K562 (cell line): ENCODE data around the gene DGUOK. TPM values are rescaled to one million over a fixed set of nuclear protein-coding genes. Genes with fewer than 3 reads are reported as not detected.

Source experiments
- ATAC-seq: fragments of 200-7000 bp; cut with Tn5 transposase; 3 replicates; pipeline ENCODE4 v1.9.1; 2020; ENCODE audit warnings: moderate library complexity
- BruUV-seq: library from RNA; stranded (reverse); fragments of 400-500 nt; replicated peaks from 2 replicates; lab custom pipeline; 2021; lab: Mats Ljungman, UMichigan
- CTCF ChIA-PET: fragments of 300-600 bp; formaldehyde crosslinking; extraction: SDS; loops from one replicate; lab custom pipeline; 2021; ENCODE audit warnings: low intra/inter-chr PET ratio; lab: Yijun Ruan, JAX
- POLR2A ChIA-PET: fragments of 300-600, 350-650 bp; sonication (Branson Sonifier 250); formaldehyde crosslinking; extraction: SDS; loops from one replicate; lab custom pipeline; 2021; ENCODE audit warnings: antibody characterized with exemption, inconsistent platforms; lab: Yijun Ruan, JAX
- DNase-seq, 4 experiments: peaks; one replicate each; pipeline versions ENCODE4 v3.0.0 to v3.0.0-alpha.2; 2011 to 2018; ENCODE audit warnings: low spot score in 3 of 4, mixed read lengths in 3 of 4; ENCODE audit errors: extremely low read depth in 1 of 4
- FAIRE-seq: peaks from 2 replicates; lab custom pipeline; 2011; peaks lifted over from hg19 to GRCh38; lab: Jason Lieb, UNC
- H2AFZ ChIP-seq: 2 replicates; pipeline ENCODE4 v1.6.0; 2011; ENCODE audit warnings: low read depth, low read length, control low read depth, inconsistent platforms
- H3K27ac ChIP-seq: fragments of 200-600 bp; 3 replicates; pipeline ENCODE4 v1.8.0; 2011; ENCODE audit warnings: low read depth, mild to moderate bottlenecking, control low read depth, inconsistent platforms, low read length, moderate library complexity, mixed read lengths; ENCODE audit errors: extremely low read depth
- H3K27me3 ChIP-seq, 2 experiments: fragments of 300-600 bp in 1 of 2; 2 replicates in 1 of 2; 3 replicates in 1 of 2; pipeline versions ENCODE4 v1.6.0 to v1.8.0; 2011; ENCODE audit warnings: inconsistent platforms in 2 of 2, low read length in 2 of 2, mild to moderate bottlenecking in 1 of 2, mixed read lengths in 1 of 2, moderate library complexity in 1 of 2; ENCODE audit not compliant: control insufficient read depth in 2 of 2, insufficient read depth in 2 of 2
- H3K36me3 ChIP-seq: fragments of 300-600 bp; 3 replicates; pipeline ENCODE4 v1.8.0; 2011; ENCODE audit warnings: mild to moderate bottlenecking, low read length, inconsistent platforms; ENCODE audit not compliant: control insufficient read depth, insufficient read depth
- H3K4me1 ChIP-seq, 2 experiments: fragments of 200-600 bp in 1 of 2; replicated peaks in 1 of 2; 2 replicates in 1 of 2; 3 replicates in 1 of 2; pipeline versions ENCODE4 v1.5.1 to v1.8.0; 2011; ENCODE audit warnings: inconsistent platforms in 2 of 2, low read length in 2 of 2, mild to moderate bottlenecking in 1 of 2, mixed read lengths in 1 of 2, moderate library complexity in 1 of 2; ENCODE audit not compliant: control insufficient read depth in 2 of 2, insufficient read depth in 2 of 2
- H3K4me2 ChIP-seq: 2 replicates; pipeline ENCODE4 v1.6.1; 2011; ENCODE audit warnings: low read length, control low read depth, inconsistent platforms, mixed read lengths; ENCODE audit not compliant: insufficient read depth
- H3K4me3 ChIP-seq: fragments of 200-600 bp; sonication (generic), shearing (Covaris generic); 2 replicates; pipeline ENCODE4 v1.5.1; 2016; ENCODE audit warnings: control low read depth, inconsistent platforms
- H3K79me2 ChIP-seq: fragments of 200-600 bp; 3 replicates; pipeline ENCODE4 v1.8.0; 2011; ENCODE audit warnings: low read length, inconsistent platforms; ENCODE audit not compliant: control insufficient read depth, insufficient read depth
- H3K9ac ChIP-seq, 2 experiments: 2 replicates each; pipeline versions ENCODE4 v1.6.0 to v1.6.1; 2011; ENCODE audit warnings: low read depth in 2 of 2, low read length in 2 of 2, control low read depth in 1 of 2, inconsistent platforms in 1 of 2, mild to moderate bottlenecking in 1 of 2, mixed read lengths in 1 of 2; ENCODE audit not compliant: insufficient read depth in 1 of 2
- H3K9me1 ChIP-seq: one replicate; pipeline ENCODE4 v1.6.0; 2011; ENCODE audit warnings: inconsistent platforms, mild to moderate bottlenecking, low read length, moderate library complexity; ENCODE audit not compliant: control insufficient read depth, insufficient read depth
- H3K9me3 ChIP-seq: replicated peaks from 2 replicates; pipeline ENCODE4 v1.5.1; 2011; ENCODE audit warnings: low read depth, low read length, inconsistent platforms; ENCODE audit not compliant: control insufficient read depth, insufficient read depth
- H4K20me1 ChIP-seq: replicated peaks from 2 replicates; pipeline ENCODE4 v1.6.1; 2011; ENCODE audit warnings: low read length, inconsistent platforms, mixed read lengths; ENCODE audit not compliant: control insufficient read depth, insufficient read depth
- ARNT ChIP-seq, 2 experiments: fragments of 450-650 bp; IDR thresholded peaks; 2 replicates each; pipeline ENCODE4 v1.6.1; 2016; ENCODE audit warnings: mild to moderate bottlenecking in 1 of 2
- SPI1 ChIP-seq: IDR thresholded peaks from 2 replicates; pipeline ENCODE4 v1.6.1; 2011; ENCODE audit warnings: low read depth, low read length, control low read depth, borderline replicate concordance
- TRIM25 ChIP-seq: fragments of 450-650 bp; IDR thresholded peaks from 2 replicates; pipeline ENCODE4 v1.7.0; 2016; ENCODE audit warnings: borderline replicate concordance
- ZNF57 ChIP-seq: fragments of 450-650 bp; formaldehyde crosslinking; IDR thresholded peaks from 2 replicates; pipeline ENCODE4 v1.4.0; 2020; ENCODE audit warnings: mild to moderate bottlenecking, moderate library complexity
- WGBS: fragments of 100-300 bp; shearing (Covaris generic); methylation state at CpG from one replicate; pipeline ENCODE4 v1.1.6; 2016; ENCODE audit warnings: low coverage, mixed read lengths; ENCODE audit not compliant: insufficient coverage; ENCODE audit errors: missing lambda C conversion rate; 5-methylcytosine and 5-hydroxymethylcytosine counted together
- in situ Hi-C: fragments of 300-500 bp; cut with MboI; formaldehyde crosslinking; loops from 4 replicates; pipeline ENCODE4 v1.15.0; 2018; ENCODE audit warnings: inconsistent platforms, mixed read lengths
- intact Hi-C: fragments of 100-400 bp; cut with micrococcal nuclease; formaldehyde crosslinking; loops from 2 replicates; pipeline ENCODE4 v1.14.2; 2022
- polyA plus RNA-seq, 8 experiments: library from polyadenylated mRNA; depleted of rRNA in 4 of 8; stranded (reverse) in 5 of 8; unstranded in 3 of 8; fragments of >200 nt; fragmentation: Nextera tagmentation in 2 of 8; fragmentation: Illumina TruSeq in 1 of 8; extraction: Ambion mirVana in 2 of 8; extraction: Trizol in 1 of 8; gene quantifications; 2 replicates each; pipeline versions ENCODE4 v1.2.1 to v1.2.3, GENCODE V29; 2011 to 2014; ENCODE audit warnings: inconsistent platforms in 1 of 8, missing spikeins in 1 of 8
- total RNA-seq, 7 experiments: library from RNA; depleted of rRNA in 6 of 7; stranded (reverse); fragments of >200 nt in 6 of 7; fragmentation: Illumina TruSeq in 2 of 7; extraction: Trizol in 2 of 7; gene quantifications; 2 replicates each; pipeline versions ENCODE4 v1.2.1 to v1.2.3, GENCODE V29; 2011 to 2021; ENCODE audit warnings: low replicate concordance in 1 of 7
- TF ChIP-seq, protein P1 (sequence below): sonication (generic); formaldehyde crosslinking; IDR thresholded peaks from 2 replicates; pipeline ENCODE4 v1.8.0; 2023; ENCODE audit warnings: mild to moderate bottlenecking, missing genetic modification reagents
- TF ChIP-seq, protein P2 (sequence below): IDR thresholded peaks from 3 replicates; pipeline ENCODE4 v1.6.1; 2011; ENCODE audit warnings: borderline replicate concordance, mild to moderate bottlenecking, moderate library complexity; ENCODE audit not compliant: insufficient read length; ENCODE audit errors: extremely low read depth

The DGUOK gene
- total and polyA plus RNA-seq, 9 of the 15 experiments (the other 6 are each of a cell fraction or from before 2014, with no cell fraction given) = 67.0 to 288 (median 126) TPM

DNA sequence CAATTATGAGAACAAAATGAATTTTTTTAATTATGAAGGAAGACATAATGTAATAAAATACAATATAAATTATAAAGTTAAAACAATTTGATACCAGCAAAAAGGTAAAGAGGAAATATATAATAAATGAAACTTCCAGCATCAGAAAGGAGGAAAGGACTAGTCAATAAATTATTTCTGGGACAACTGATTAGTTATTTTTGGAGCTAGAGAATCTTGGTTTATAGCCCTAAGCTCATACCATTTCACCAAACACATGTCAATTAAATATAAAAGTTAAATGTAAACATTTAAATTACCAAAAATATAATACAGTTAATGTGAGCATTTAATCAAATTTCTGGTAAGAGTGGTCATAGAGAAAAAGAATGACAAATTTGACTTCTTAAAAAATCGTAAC, 21.7 kb upstream of the DGUOK start:
- no peak for TF ChIP-seq SPI1
- no peak for TF ChIP-seq ARNT (IDR thresholded peaks at IDR 0.05)
- TF ChIP-seq, protein P1, sequence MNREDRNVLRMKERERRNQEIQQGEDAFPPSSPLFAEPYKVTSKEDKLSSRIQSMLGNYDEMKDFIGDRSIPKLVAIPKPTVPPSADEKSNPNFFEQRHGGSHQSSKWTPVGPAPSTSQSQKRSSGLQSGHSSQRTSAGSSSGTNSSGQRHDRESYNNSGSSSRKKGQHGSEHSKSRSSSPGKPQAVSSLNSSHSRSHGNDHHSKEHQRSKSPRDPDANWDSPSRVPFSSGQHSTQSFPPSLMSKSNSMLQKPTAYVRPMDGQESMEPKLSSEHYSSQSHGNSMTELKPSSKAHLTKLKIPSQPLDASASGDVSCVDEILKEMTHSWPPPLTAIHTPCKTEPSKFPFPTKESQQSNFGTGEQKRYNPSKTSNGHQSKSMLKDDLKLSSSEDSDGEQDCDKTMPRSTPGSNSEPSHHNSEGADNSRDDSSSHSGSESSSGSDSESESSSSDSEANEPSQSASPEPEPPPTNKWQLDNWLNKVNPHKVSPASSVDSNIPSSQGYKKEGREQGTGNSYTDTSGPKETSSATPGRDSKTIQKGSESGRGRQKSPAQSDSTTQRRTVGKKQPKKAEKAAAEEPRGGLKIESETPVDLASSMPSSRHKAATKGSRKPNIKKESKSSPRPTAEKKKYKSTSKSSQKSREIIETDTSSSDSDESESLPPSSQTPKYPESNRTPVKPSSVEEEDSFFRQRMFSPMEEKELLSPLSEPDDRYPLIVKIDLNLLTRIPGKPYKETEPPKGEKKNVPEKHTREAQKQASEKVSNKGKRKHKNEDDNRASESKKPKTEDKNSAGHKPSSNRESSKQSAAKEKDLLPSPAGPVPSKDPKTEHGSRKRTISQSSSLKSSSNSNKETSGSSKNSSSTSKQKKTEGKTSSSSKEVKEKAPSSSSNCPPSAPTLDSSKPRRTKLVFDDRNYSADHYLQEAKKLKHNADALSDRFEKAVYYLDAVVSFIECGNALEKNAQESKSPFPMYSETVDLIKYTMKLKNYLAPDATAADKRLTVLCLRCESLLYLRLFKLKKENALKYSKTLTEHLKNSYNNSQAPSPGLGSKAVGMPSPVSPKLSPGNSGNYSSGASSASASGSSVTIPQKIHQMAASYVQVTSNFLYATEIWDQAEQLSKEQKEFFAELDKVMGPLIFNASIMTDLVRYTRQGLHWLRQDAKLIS (CRISPR knock-in tag) = no peak
- no peak for TF ChIP-seq TRIM25
- TF ChIP-seq, protein P2, sequence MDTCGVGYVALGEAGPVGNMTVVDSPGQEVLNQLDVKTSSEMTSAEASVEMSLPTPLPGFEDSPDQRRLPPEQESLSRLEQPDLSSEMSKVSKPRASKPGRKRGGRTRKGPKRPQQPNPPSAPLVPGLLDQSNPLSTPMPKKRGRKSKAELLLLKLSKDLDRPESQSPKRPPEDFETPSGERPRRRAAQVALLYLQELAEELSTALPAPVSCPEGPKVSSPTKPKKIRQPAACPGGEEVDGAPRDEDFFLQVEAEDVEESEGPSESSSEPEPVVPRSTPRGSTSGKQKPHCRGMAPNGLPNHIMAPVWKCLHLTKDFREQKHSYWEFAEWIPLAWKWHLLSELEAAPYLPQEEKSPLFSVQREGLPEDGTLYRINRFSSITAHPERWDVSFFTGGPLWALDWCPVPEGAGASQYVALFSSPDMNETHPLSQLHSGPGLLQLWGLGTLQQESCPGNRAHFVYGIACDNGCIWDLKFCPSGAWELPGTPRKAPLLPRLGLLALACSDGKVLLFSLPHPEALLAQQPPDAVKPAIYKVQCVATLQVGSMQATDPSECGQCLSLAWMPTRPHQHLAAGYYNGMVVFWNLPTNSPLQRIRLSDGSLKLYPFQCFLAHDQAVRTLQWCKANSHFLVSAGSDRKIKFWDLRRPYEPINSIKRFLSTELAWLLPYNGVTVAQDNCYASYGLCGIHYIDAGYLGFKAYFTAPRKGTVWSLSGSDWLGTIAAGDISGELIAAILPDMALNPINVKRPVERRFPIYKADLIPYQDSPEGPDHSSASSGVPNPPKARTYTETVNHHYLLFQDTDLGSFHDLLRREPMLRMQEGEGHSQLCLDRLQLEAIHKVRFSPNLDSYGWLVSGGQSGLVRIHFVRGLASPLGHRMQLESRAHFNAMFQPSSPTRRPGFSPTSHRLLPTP = no peak
- no peak for TF ChIP-seq ZNF57 (CRISPR knock-in tag)
- ATAC-seq (no peak), FAIRE-seq (no peak), DNase-seq (no peak)
- H3K9me1 ChIP-seq = no peaks in the 10 kb centered on the region
- ChIA-PET POLR2A (no interaction called here), CTCF (no interaction called here)
- H2AFZ ChIP-seq = no peak overlapping the region
- in situ Hi-C loops (no loop called here), intact Hi-C loops (loop anchor here (5.0 kb wide), 1 partner anchor 217 kb away; no protein-coding TSS in a partner anchor)
- no peaks in the 10 kb centered on the region for H3K36me3 ChIP-seq
- H3K27ac ChIP-seq = no peak overlapping the region
- no peak overlapping the region for H3K4me2 ChIP-seq
- no peaks in the 10 kb centered on the region; a peak in 1 of 5 replicates for H3K4me1 ChIP-seq
- no peak overlapping the region for H3K4me3 ChIP-seq
- BruUV-seq = no TSS peak
- H3K9ac ChIP-seq = no peak overlapping the region
- no peaks in the 10 kb centered on the region; a peak in 1 of 5 replicates for H3K27me3 ChIP-seq
- no peaks in the 10 kb centered on the region for H4K20me1 ChIP-seq
- no peaks in the 10 kb centered on the region for H3K79me2 ChIP-seq
- no peaks in the 10 kb centered on the region for H3K9me3 ChIP-seq
- 14% methylated on average over 1 of the region's 1 CpG for WGBS
